ENCODE data around the gene DOCK1. TPM values are rescaled to one million over a fixed set of nuclear protein-coding genes. Genes with fewer than 3 reads are reported as not detected.

Gene DOCK1
- total RNA-seq, 2 experiments from 2014 or later = not detected

GRCh38 chr10:127179612-127180250, 274.5 kb downstream of the DOCK1 start:
- POLR2A ChIA-PET = no interaction called here
- no peaks in the 10 kb centered on the region for H3K9me3 Mint-ChIP-seq
- ATAC-seq (ENCODE audit: poor library complexity) (no peak), DNase-seq (no peak)
- no peak overlapping the region for H3K27ac Mint-ChIP-seq
- H3K27me3 Mint-ChIP-seq = peaks cover 4% of the 10 kb centered on the region
- intact Hi-C loops (cut with DNase I, micrococcal nuclease) = no loop called here
- no peaks in the 10 kb centered on the region for H3K36me3 ChIP-seq (ENCODE audit: insufficient read depth, low read length)
- CTCF ChIA-PET = no interaction called here
- H3K4me1 ChIP-seq (ENCODE audit: insufficient read depth, low read length) = no peaks in the 10 kb centered on the region
- no peak overlapping the region for H3K4me3 Mint-ChIP-seq
- no peaks in the 10 kb centered on the region for H3K36me3 Mint-ChIP-seq (ENCODE audit: low read depth)
- no peak overlapping the region for H3K27ac ChIP-seq (ENCODE audit: low read depth in 1 of 2, low read length in 2 of 2)
- no peak for TF ChIP-seq CTCF (IDR thresholded peaks at IDR 0.05)
- H3K27me3 ChIP-seq (ENCODE audit: control insufficient read depth in 1 of 2, insufficient read depth in 2 of 2, low read length in 2 of 2) = no peaks in the 10 kb centered on the region
- H3K9me3 ChIP-seq (ENCODE audit: control insufficient read depth in 1 of 2, insufficient read depth in 1 of 2, low read length in 2 of 2) = peaks cover 0 to 11% of the 10 kb centered on the region in 2 experiments
- no peak overlapping the region for H3K4me3 ChIP-seq (ENCODE audit: low read length)
- no peaks in the 10 kb centered on the region for H3K4me1 Mint-ChIP-seq (ENCODE audit: low read depth)

DNA sequence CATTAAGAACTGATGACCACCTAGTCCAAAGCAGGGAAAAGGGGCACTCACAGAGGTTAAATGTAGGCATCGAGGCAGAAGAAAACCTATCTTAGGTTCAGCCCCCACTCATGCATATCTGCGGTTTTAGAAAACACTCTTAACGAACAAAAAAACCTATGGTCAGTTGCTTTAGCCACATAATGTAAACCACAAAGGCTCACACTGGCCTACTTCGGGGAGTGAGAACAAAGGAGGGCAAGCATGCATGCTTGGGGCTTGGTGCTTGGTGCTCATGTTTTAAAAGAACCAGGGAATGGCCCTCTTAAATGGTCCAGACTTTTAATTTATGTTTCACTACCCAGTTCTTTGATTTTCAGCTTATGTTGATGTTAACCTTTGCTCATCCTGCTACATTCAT, 276.9 kb downstream of the DOCK1 start:
- Histone ChIP-seq H3K9me3 (ENCODE audit: control insufficient read depth in 1 of 2, insufficient read depth in 1 of 2, low read length in 2 of 2) (no peaks in the 10 kb centered on the region), H3K36me3 (ENCODE audit: insufficient read depth, low read length) (no peaks in the 10 kb centered on the region), H3K27me3 (ENCODE audit: control insufficient read depth in 1 of 2, insufficient read depth in 2 of 2, low read length in 2 of 2) (no peaks in the 10 kb centered on the region), H3K4me1 (ENCODE audit: insufficient read depth, low read length) (no peaks in the 10 kb centered on the region), H3K27ac (ENCODE audit: low read depth in 1 of 2, low read length in 2 of 2) (no peak overlapping the region), H3K4me3 (ENCODE audit: low read length) (no peak overlapping the region)
- Mint-ChIP-seq H3K36me3 (ENCODE audit: low read depth) (no peaks in the 10 kb centered on the region), H3K4me3 (no peak overlapping the region), H3K4me1 (ENCODE audit: low read depth) (no peaks in the 10 kb centered on the region), H3K27ac (no peak overlapping the region), H3K27me3 (peaks cover 6% of the 10 kb centered on the region), H3K9me3 (no peaks in the 10 kb centered on the region)
- DNase-seq = no peak
- intact Hi-C loops (cut with DNase I, micrococcal nuclease) = no loop called here
- TF ChIP-seq CTCF (IDR thresholded peaks at IDR 0.05) = no peak
- POLR2A ChIA-PET = no interaction called here
- no peak for ATAC-seq (ENCODE audit: poor library complexity)
- CTCF ChIA-PET = no interaction called here

- CTCF ChIA-PET = no interaction called here
- DNase-seq (no peak), ATAC-seq (ENCODE audit: poor library complexity) (no peak)
- no peak overlapping the region for H3K27ac Mint-ChIP-seq
- no peaks in the 10 kb centered on the region for H3K36me3 Mint-ChIP-seq (ENCODE audit: low read depth)
- Histone ChIP-seq H3K27ac (ENCODE audit: low read depth in 1 of 2, low read length in 2 of 2) (no peak overlapping the region), H3K4me1 (ENCODE audit: insufficient read depth, low read length) (no peaks in the 10 kb centered on the region), H3K27me3 (ENCODE audit: control insufficient read depth in 1 of 2, insufficient read depth in 2 of 2, low read length in 2 of 2) (no peaks in the 10 kb centered on the region), H3K4me3 (ENCODE audit: low read length) (no peak overlapping the region), H3K36me3 (ENCODE audit: insufficient read depth, low read length) (no peaks in the 10 kb centered on the region), H3K9me3 (ENCODE audit: control insufficient read depth in 1 of 2, insufficient read depth in 1 of 2, low read length in 2 of 2) (no peaks in the 10 kb centered on the region)
- no peak overlapping the region for H3K4me3 Mint-ChIP-seq
- H3K9me3 Mint-ChIP-seq = no peaks in the 10 kb centered on the region
- TF ChIP-seq CTCF (IDR thresholded peaks at IDR 0.05) = no peak
- POLR2A ChIA-PET = no interaction called here
- intact Hi-C loops (cut with DNase I, micrococcal nuclease) = no loop called here
- H3K27me3 Mint-ChIP-seq = peaks cover 6% of the 10 kb centered on the region
- no peaks in the 10 kb centered on the region for H3K4me1 Mint-ChIP-seq (ENCODE audit: low read depth)
These were observed 279.4 kb downstream of the DOCK1 start for GRCh38 chr10:127184582-127184981.
